GM23338 (cell line): ENCODE results near the gene TBPL1. TPM values are rescaled to one million over a fixed set of nuclear protein-coding genes. Genes with fewer than 3 reads are reported as not detected.

ENCODE experiments used
- ATAC-seq: fragments of 200-7000 bp; cut with Tn5 transposase; 3 replicates; pipeline ENCODE4 v1.9.1; 2020
- DNase-seq: peaks from one replicate; pipeline ENCODE4 v3.0.0-alpha.2; 2015; ENCODE audit warnings: low spot score
- H2AFZ ChIP-seq: fragments of 200-600 bp; sonication (generic); 2 replicates; pipeline ENCODE4 v1.8.0; 2016; ENCODE audit warnings: antibody characterized with exemption, mild to moderate bottlenecking, moderate library complexity
- H3F3A ChIP-seq: fragments of 200-600 bp; sonication (generic); replicated peaks from 2 replicates; pipeline ENCODE4 v1.8.0; 2017; ENCODE audit warnings: antibody characterized with exemption, mixed run types, low read depth
- H3K27ac ChIP-seq: fragments of 200-600 bp; sonication (generic); 2 replicates; pipeline ENCODE4 v1.6.1; 2016; ENCODE audit warnings: low read depth
- H3K27me3 ChIP-seq: fragments of 200-600 bp; sonication (generic); 2 replicates; pipeline ENCODE4 v1.8.0; 2016; ENCODE audit warnings: mild to moderate bottlenecking, mixed run types, moderate library complexity; ENCODE audit not compliant: insufficient read depth
- H3K36me3 ChIP-seq: fragments of 200-600 bp; sonication (generic); 2 replicates; pipeline ENCODE4 v1.8.0; 2016; ENCODE audit warnings: mild to moderate bottlenecking; ENCODE audit not compliant: insufficient read depth
- H3K4me1 ChIP-seq: fragments of 200-600 bp; sonication (generic); 2 replicates; pipeline ENCODE4 v1.8.0; 2016; ENCODE audit warnings: mild to moderate bottlenecking, moderate library complexity; ENCODE audit not compliant: insufficient read depth
- H3K4me2 ChIP-seq: fragments of 200-600 bp; sonication (generic); 2 replicates; pipeline ENCODE4 v1.7.1; 2017; ENCODE audit warnings: mixed run types
- H3K4me3 ChIP-seq: fragments of 200-600 bp; sonication (generic); 2 replicates; pipeline ENCODE4 v1.6.1; 2016; ENCODE audit warnings: mixed run types
- H3K79me2 ChIP-seq: fragments of 200-600 bp; sonication (generic); replicated peaks from 2 replicates; pipeline ENCODE4 v1.8.0; 2017; ENCODE audit warnings: mild to moderate bottlenecking; ENCODE audit not compliant: insufficient read depth
- H3K9me2 ChIP-seq: fragments of 200-600 bp; sonication (generic); 2 replicates; pipeline ENCODE4 v1.8.0; 2017; ENCODE audit not compliant: insufficient read depth
- H4K20me1 ChIP-seq: fragments of 200-600 bp; sonication (generic); replicated peaks from 2 replicates; pipeline ENCODE4 v1.8.0; 2017; ENCODE audit warnings: mild to moderate bottlenecking; ENCODE audit not compliant: insufficient read depth
- H3K27ac Mint-ChIP-seq: 2 replicates; pipeline ENCODE4 v1.8.0; 2020; ENCODE audit warnings: inconsistent platforms, mild to moderate bottlenecking, moderate library complexity, mixed read lengths
- H3K27me3 Mint-ChIP-seq: 3 replicates; pipeline ENCODE4 v1.8.0; 2022; ENCODE audit warnings: low read depth, mild to moderate bottlenecking, moderate library complexity, mixed read lengths, inconsistent platforms; ENCODE audit not compliant: insufficient read depth, poor library complexity
- H3K36me3 Mint-ChIP-seq: 3 replicates; pipeline ENCODE4 v1.8.0; 2021; ENCODE audit warnings: low read depth, mild to moderate bottlenecking, inconsistent platforms, moderate library complexity, mixed read lengths
- H3K4me1 Mint-ChIP-seq: 3 replicates; pipeline ENCODE4 v1.8.0; 2020; ENCODE audit warnings: mild to moderate bottlenecking, inconsistent platforms, mixed read lengths
- H3K4me3 Mint-ChIP-seq: 3 replicates; pipeline ENCODE4 v1.8.0; 2021; ENCODE audit warnings: moderate library complexity, mild to moderate bottlenecking, inconsistent platforms, mixed read lengths
- H3K9me3 Mint-ChIP-seq: 3 replicates; pipeline ENCODE4 v1.8.0; 2020; ENCODE audit warnings: moderate library complexity, mild to moderate bottlenecking, inconsistent platforms, mixed read lengths
- EZH2 ChIP-seq: fragments of 200-600 bp; sonication (generic); IDR thresholded peaks from one replicate; pipeline ENCODE4 v1.8.0; 2017; ENCODE audit warnings: antibody characterized with exemption, mild to moderate bottlenecking, low read depth; ENCODE audit not compliant: unreplicated experiment
- EZH2phosphoT487 ChIP-seq: fragments of 200-600 bp; sonication (generic); IDR thresholded peaks from one replicate; pipeline ENCODE4 v1.8.1; 2018; ENCODE audit warnings: antibody characterized with exemption; ENCODE audit not compliant: unreplicated experiment
- JUNB ChIP-seq: IDR thresholded peaks from one replicate; pipeline ENCODE4 v1.6.1; 2016; ENCODE audit warnings: antibody characterized with exemption; ENCODE audit not compliant: unreplicated experiment
- NANOG ChIP-seq: IDR thresholded peaks from 2 replicates; pipeline ENCODE4 v1.6.1; 2016; ENCODE audit warnings: antibody characterized with exemption, borderline replicate concordance
- POLR2AphosphoS5 ChIP-seq: IDR thresholded peaks from 2 replicates; pipeline ENCODE4 v1.6.1; 2016; ENCODE audit warnings: antibody characterized with exemption, low read depth
- ZNF114 ChIP-seq: fragments of 250-450 bp; sonication (Bioruptor Pico); IDR thresholded peaks from 2 replicates; pipeline ENCODE4 v1.5.0; 2020; ENCODE audit warnings: mild to moderate bottlenecking, moderate library complexity
- ZNF331 ChIP-seq: fragments of 250-450 bp; sonication (Bioruptor Pico); IDR thresholded peaks from 2 replicates; pipeline ENCODE4 v1.5.0; 2020; ENCODE audit warnings: low read depth, mild to moderate bottlenecking, moderate library complexity
- polyA plus RNA-seq: library from polyadenylated mRNA; unstranded; fragments of >200 nt; fragmentation: Nextera tagmentation; extraction: Ambion mirVana; gene quantifications from 2 replicates; pipeline ENCODE4 v1.2.1, GENCODE V29; 2016
- total RNA-seq: library from RNA; depleted of rRNA; stranded (reverse); fragments of >200 nt; shearing (Covaris generic); gene quantifications from 2 replicates; pipeline ENCODE4 v1.2.3, GENCODE V29; 2014
- TF ChIP-seq, protein P1 (sequence below): IDR thresholded peaks from 2 replicates; pipeline ENCODE4 v1.6.1; 2016; ENCODE audit warnings: antibody characterized with exemption
- TF ChIP-seq, protein P2 (sequence below): IDR thresholded peaks from one replicate; pipeline ENCODE4 v1.6.1; 2018; ENCODE audit warnings: antibody characterized with exemption; ENCODE audit not compliant: unreplicated experiment
- TF ChIP-seq, protein P3 (sequence below), 2 experiments: fragments of 200-600 bp in 1 of 2; sonication (generic) in 1 of 2; conservative IDR thresholded peaks; 2 replicates each; pipeline versions ENCODE4 v1.5.1 to v1.6.1; 2016 to 2017; ENCODE audit warnings: antibody characterized with exemption in 2 of 2, low read depth in 2 of 2, mild to moderate bottlenecking in 2 of 2, moderate library complexity in 1 of 2

TBPL1 gene
- total and polyA plus RNA-seq, 2 experiments from 2014 or later = 72.9 to 139 TPM

DNA sequence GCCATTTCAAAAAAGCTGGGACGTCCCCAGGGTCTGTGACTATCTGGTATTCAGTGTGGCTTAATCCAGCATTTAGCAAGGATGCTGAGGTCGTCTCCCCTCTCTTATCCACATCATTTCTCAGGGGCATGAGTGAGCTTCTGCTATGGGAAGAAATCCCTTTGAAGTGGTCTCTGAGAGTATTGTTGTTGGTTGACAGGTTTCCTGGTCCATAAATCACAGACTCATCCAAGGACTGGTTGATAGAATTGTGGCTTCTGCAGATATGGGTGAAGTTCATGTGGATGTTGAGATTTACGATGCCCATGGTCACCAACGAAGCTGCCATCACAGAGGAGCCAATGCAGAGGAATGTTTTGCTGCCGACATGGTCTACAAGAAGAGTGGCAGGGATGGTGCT lies 75.4 kb downstream of the TBPL1 start (continued):
- TF ChIP-seq, protein P1, sequence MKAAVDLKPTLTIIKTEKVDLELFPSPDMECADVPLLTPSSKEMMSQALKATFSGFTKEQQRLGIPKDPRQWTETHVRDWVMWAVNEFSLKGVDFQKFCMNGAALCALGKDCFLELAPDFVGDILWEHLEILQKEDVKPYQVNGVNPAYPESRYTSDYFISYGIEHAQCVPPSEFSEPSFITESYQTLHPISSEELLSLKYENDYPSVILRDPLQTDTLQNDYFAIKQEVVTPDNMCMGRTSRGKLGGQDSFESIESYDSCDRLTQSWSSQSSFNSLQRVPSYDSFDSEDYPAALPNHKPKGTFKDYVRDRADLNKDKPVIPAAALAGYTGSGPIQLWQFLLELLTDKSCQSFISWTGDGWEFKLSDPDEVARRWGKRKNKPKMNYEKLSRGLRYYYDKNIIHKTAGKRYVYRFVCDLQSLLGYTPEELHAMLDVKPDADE = no peak
- no peak for TF ChIP-seq JUNB
- TF ChIP-seq EZH2phosphoT487 = no peak

DNA sequence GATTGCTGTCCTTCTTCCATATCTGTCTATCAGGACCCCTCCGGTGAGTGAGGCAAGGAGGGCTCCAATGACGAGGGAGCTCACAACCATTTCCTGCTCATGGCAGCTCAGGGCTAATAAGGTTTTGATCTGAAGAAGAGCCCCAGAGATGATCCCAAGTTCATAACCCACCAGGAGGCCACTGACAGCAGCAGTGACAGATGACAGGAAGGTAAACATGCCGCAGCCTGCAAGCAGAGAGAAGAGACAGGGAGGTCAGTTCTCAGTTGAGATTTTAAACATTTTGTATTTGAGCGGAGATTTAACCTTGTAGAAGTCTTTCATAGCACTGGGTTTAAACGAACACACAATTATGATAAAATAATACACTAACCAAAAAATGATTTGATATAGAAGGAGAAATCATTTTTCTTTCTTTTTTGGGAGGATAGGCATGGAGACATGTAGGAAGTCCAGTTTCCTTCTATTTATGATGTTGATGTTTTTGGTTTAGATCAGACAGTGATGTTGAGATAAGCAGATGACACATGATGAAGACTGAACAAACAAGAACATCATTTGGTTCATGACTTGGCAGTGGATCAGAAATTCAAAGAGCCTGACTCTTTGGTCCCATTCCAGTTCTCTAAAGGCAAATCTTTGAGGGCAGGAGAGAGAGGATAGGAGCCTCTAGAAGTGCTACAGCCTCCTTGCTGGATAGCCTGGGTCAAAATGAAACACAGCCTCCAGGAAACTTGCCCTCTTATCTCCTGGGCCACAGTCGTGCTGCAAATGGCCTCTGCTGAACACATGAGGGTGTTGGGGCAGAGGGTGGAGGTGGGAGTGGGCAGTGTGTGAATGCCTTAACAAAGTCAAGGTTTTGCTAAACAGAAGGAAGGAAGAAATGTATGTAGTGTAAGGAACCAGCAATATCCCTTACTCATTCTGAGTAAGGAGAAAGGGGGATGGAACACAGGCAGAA lies 76.8 kb downstream of the TBPL1 start:
- Mint-ChIP-seq H3K36me3 (peaks cover 5% of the 10 kb centered on the region; the same call in 1 of the 3 replicates), H3K9me3 (no peaks in the 10 kb centered on the region), H3K4me1 (peaks cover 3% of the 10 kb centered on the region), H3K27me3 (no peaks in the 10 kb centered on the region), H3K27ac (no peak overlapping the region), H3K4me3 (no peak overlapping the region)
- Histone ChIP-seq H4K20me1 (no peaks in the 10 kb centered on the region), H3K36me3 (no peaks in the 10 kb centered on the region), H3K27ac (no peak overlapping the region), H3K79me2 (no peaks in the 10 kb centered on the region), H3K4me1 (no peaks in the 10 kb centered on the region), H3K4me2 (no peak overlapping the region), H3K27me3 (no peaks in the 10 kb centered on the region), H3K4me3 (no peak overlapping the region), H2AFZ (no peak overlapping the region), H3F3A (no peaks in the 10 kb centered on the region), H3K9me2 (no peaks in the 10 kb centered on the region; the same call in none of the 2 replicates)
- no peak for TF ChIP-seq POLR2AphosphoS5
- no peak for TF ChIP-seq EZH2
- no peak for TF ChIP-seq ZNF114
- no peak for TF ChIP-seq ZNF331 (CRISPR knock-in tag)
- TF ChIP-seq, protein P2, sequence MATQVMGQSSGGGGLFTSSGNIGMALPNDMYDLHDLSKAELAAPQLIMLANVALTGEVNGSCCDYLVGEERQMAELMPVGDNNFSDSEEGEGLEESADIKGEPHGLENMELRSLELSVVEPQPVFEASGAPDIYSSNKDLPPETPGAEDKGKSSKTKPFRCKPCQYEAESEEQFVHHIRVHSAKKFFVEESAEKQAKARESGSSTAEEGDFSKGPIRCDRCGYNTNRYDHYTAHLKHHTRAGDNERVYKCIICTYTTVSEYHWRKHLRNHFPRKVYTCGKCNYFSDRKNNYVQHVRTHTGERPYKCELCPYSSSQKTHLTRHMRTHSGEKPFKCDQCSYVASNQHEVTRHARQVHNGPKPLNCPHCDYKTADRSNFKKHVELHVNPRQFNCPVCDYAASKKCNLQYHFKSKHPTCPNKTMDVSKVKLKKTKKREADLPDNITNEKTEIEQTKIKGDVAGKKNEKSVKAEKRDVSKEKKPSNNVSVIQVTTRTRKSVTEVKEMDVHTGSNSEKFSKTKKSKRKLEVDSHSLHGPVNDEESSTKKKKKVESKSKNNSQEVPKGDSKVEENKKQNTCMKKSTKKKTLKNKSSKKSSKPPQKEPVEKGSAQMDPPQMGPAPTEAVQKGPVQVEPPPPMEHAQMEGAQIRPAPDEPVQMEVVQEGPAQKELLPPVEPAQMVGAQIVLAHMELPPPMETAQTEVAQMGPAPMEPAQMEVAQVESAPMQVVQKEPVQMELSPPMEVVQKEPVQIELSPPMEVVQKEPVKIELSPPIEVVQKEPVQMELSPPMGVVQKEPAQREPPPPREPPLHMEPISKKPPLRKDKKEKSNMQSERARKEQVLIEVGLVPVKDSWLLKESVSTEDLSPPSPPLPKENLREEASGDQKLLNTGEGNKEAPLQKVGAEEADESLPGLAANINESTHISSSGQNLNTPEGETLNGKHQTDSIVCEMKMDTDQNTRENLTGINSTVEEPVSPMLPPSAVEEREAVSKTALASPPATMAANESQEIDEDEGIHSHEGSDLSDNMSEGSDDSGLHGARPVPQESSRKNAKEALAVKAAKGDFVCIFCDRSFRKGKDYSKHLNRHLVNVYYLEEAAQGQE = no peak
- TF ChIP-seq, protein P1 = no peak
- no peak for TF ChIP-seq NANOG
- TF ChIP-seq, protein P3, sequence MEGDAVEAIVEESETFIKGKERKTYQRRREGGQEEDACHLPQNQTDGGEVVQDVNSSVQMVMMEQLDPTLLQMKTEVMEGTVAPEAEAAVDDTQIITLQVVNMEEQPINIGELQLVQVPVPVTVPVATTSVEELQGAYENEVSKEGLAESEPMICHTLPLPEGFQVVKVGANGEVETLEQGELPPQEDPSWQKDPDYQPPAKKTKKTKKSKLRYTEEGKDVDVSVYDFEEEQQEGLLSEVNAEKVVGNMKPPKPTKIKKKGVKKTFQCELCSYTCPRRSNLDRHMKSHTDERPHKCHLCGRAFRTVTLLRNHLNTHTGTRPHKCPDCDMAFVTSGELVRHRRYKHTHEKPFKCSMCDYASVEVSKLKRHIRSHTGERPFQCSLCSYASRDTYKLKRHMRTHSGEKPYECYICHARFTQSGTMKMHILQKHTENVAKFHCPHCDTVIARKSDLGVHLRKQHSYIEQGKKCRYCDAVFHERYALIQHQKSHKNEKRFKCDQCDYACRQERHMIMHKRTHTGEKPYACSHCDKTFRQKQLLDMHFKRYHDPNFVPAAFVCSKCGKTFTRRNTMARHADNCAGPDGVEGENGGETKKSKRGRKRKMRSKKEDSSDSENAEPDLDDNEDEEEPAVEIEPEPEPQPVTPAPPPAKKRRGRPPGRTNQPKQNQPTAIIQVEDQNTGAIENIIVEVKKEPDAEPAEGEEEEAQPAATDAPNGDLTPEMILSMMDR (conservative IDR thresholded peaks at IDR 0.05; ENCODE audit: low read depth in 2 of 2) = no peak
- DNase-seq = no peak
- no peak for ATAC-seq
